ENCODE data around the gene OTOG.

DNA sequence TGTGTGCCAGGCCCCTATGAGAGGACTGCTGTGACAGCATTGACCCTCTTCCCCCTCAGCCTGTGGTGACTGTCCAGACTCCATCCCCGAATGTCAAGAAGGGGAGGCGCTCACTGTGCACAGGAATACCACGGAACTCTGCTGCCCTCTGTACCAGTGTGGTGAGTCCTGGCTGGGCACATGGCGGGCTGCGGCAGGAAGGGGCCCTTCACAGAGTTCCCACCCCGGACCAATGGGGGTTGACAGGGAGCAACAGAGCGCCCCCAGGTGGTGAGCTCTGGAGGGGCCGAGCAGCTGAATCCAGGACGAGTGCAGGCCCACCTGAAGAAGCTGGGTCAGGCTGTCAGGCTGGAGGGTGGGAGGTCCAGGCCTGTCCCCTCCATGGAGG lies 88.5 kb downstream of the OTOG start:
- TF ChIP-seq, protein P1, sequence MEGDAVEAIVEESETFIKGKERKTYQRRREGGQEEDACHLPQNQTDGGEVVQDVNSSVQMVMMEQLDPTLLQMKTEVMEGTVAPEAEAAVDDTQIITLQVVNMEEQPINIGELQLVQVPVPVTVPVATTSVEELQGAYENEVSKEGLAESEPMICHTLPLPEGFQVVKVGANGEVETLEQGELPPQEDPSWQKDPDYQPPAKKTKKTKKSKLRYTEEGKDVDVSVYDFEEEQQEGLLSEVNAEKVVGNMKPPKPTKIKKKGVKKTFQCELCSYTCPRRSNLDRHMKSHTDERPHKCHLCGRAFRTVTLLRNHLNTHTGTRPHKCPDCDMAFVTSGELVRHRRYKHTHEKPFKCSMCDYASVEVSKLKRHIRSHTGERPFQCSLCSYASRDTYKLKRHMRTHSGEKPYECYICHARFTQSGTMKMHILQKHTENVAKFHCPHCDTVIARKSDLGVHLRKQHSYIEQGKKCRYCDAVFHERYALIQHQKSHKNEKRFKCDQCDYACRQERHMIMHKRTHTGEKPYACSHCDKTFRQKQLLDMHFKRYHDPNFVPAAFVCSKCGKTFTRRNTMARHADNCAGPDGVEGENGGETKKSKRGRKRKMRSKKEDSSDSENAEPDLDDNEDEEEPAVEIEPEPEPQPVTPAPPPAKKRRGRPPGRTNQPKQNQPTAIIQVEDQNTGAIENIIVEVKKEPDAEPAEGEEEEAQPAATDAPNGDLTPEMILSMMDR (IDR thresholded peaks at IDR 0.05), result no peak
- no peak for TF ChIP-seq EZH2 (IDR thresholded peaks at IDR 0.05; ENCODE audit: borderline replicate concordance, insufficient read depth, low read depth, low read length, poor library complexity, severe bottlenecking)
